K562 (cell line): Measurements from ENCODE around the gene HNRNPA2B1. TPM values are rescaled to one million over a fixed set of nuclear protein-coding genes. Genes with fewer than 3 reads are reported as not detected.
A peak's percentile ranks its signal among the peaks of the same experiment; 100 is the strongest.

Source experiments
- ATAC-seq: fragments of 200-7000 bp; cut with Tn5 transposase; 3 replicates; pipeline ENCODE4 v1.9.1; 2020; ENCODE audit warnings: moderate library complexity
- BruUV-seq: library from RNA; stranded (reverse); fragments of 400-500 nt; replicated peaks from 2 replicates; lab custom pipeline; 2021; lab: Mats Ljungman, UMichigan
- CTCF ChIA-PET: fragments of 300-600 bp; formaldehyde crosslinking; extraction: SDS; loops from one replicate; lab custom pipeline; 2021; ENCODE audit warnings: low intra/inter-chr PET ratio; lab: Yijun Ruan, JAX
- POLR2A ChIA-PET: fragments of 300-600, 350-650 bp; sonication (Branson Sonifier 250); formaldehyde crosslinking; extraction: SDS; loops from one replicate; lab custom pipeline; 2021; ENCODE audit warnings: antibody characterized with exemption, inconsistent platforms; lab: Yijun Ruan, JAX
- DNase-seq, 4 experiments: peaks; one replicate each; pipeline versions ENCODE4 v3.0.0 to v3.0.0-alpha.2; 2011 to 2018; ENCODE audit warnings: low spot score in 3 of 4, mixed read lengths in 3 of 4; ENCODE audit errors: extremely low read depth in 1 of 4
- FAIRE-seq: peaks from 2 replicates; lab custom pipeline; 2011; peaks lifted over from hg19 to GRCh38; lab: Jason Lieb, UNC
- H2AFZ ChIP-seq: 2 replicates; pipeline ENCODE4 v1.6.0; 2011; ENCODE audit warnings: low read depth, low read length, control low read depth, inconsistent platforms
- H3K27ac ChIP-seq: fragments of 200-600 bp; 3 replicates; pipeline ENCODE4 v1.8.0; 2011; ENCODE audit warnings: low read depth, mild to moderate bottlenecking, control low read depth, inconsistent platforms, low read length, moderate library complexity, mixed read lengths; ENCODE audit errors: extremely low read depth
- H3K27me3 ChIP-seq, 2 experiments: fragments of 300-600 bp in 1 of 2; 2 replicates in 1 of 2; 3 replicates in 1 of 2; pipeline versions ENCODE4 v1.6.0 to v1.8.0; 2011; ENCODE audit warnings: inconsistent platforms in 2 of 2, low read length in 2 of 2, mild to moderate bottlenecking in 1 of 2, mixed read lengths in 1 of 2, moderate library complexity in 1 of 2; ENCODE audit not compliant: control insufficient read depth in 2 of 2, insufficient read depth in 2 of 2
- H3K36me3 ChIP-seq: fragments of 300-600 bp; 3 replicates; pipeline ENCODE4 v1.8.0; 2011; ENCODE audit warnings: mild to moderate bottlenecking, low read length, inconsistent platforms; ENCODE audit not compliant: control insufficient read depth, insufficient read depth
- H3K4me1 ChIP-seq, 2 experiments: fragments of 200-600 bp in 1 of 2; replicated peaks in 1 of 2; 2 replicates in 1 of 2; 3 replicates in 1 of 2; pipeline versions ENCODE4 v1.5.1 to v1.8.0; 2011; ENCODE audit warnings: inconsistent platforms in 2 of 2, low read length in 2 of 2, mild to moderate bottlenecking in 1 of 2, mixed read lengths in 1 of 2, moderate library complexity in 1 of 2; ENCODE audit not compliant: control insufficient read depth in 2 of 2, insufficient read depth in 2 of 2
- H3K4me2 ChIP-seq: 2 replicates; pipeline ENCODE4 v1.6.1; 2011; ENCODE audit warnings: low read length, control low read depth, inconsistent platforms, mixed read lengths; ENCODE audit not compliant: insufficient read depth
- H3K4me3 ChIP-seq: fragments of 200-600 bp; sonication (generic), shearing (Covaris generic); 2 replicates; pipeline ENCODE4 v1.5.1; 2016; ENCODE audit warnings: control low read depth, inconsistent platforms
- H3K79me2 ChIP-seq: fragments of 200-600 bp; 3 replicates; pipeline ENCODE4 v1.8.0; 2011; ENCODE audit warnings: low read length, inconsistent platforms; ENCODE audit not compliant: control insufficient read depth, insufficient read depth
- H3K9ac ChIP-seq, 2 experiments: 2 replicates each; pipeline versions ENCODE4 v1.6.0 to v1.6.1; 2011; ENCODE audit warnings: low read depth in 2 of 2, low read length in 2 of 2, control low read depth in 1 of 2, inconsistent platforms in 1 of 2, mild to moderate bottlenecking in 1 of 2, mixed read lengths in 1 of 2; ENCODE audit not compliant: insufficient read depth in 1 of 2
- H3K9me1 ChIP-seq: one replicate; pipeline ENCODE4 v1.6.0; 2011; ENCODE audit warnings: inconsistent platforms, mild to moderate bottlenecking, low read length, moderate library complexity; ENCODE audit not compliant: control insufficient read depth, insufficient read depth
- H3K9me3 ChIP-seq: replicated peaks from 2 replicates; pipeline ENCODE4 v1.5.1; 2011; ENCODE audit warnings: low read depth, low read length, inconsistent platforms; ENCODE audit not compliant: control insufficient read depth, insufficient read depth
- H4K20me1 ChIP-seq: replicated peaks from 2 replicates; pipeline ENCODE4 v1.6.1; 2011; ENCODE audit warnings: low read length, inconsistent platforms, mixed read lengths; ENCODE audit not compliant: control insufficient read depth, insufficient read depth
- EP300 ChIP-seq: IDR thresholded peaks from 2 replicates; pipeline ENCODE4 v1.6.1; 2012; ENCODE audit warnings: low read length, improper control_type of control experiment
- KLF16 ChIP-seq: IDR thresholded peaks from 2 replicates; pipeline ENCODE4 v1.6.1; 2016; ENCODE audit warnings: antibody characterized with exemption
- RCOR1 ChIP-seq, 2 experiments: IDR thresholded peaks; 2 replicates each; pipeline ENCODE4 v1.6.1; 2012; ENCODE audit warnings: low read depth in 2 of 2, low read length in 2 of 2, borderline replicate concordance in 1 of 2, improper control_type of control experiment in 1 of 2
- SMARCA5 ChIP-seq: fragments of 450-650 bp; IDR thresholded peaks from 2 replicates; pipeline ENCODE4 v1.6.1; 2016
- SP1 ChIP-seq: sonication (generic); formaldehyde crosslinking; IDR thresholded peaks from 2 replicates; pipeline ENCODE4 v1.8.1; 2022; ENCODE audit warnings: mild to moderate bottlenecking, missing genetic modification reagents
- TAF1 ChIP-seq: IDR thresholded peaks from 2 replicates; pipeline ENCODE4 v1.6.1; 2011; ENCODE audit warnings: mild to moderate bottlenecking, low read length, moderate library complexity; ENCODE audit not compliant: insufficient read depth, control insufficient read depth, severe bottlenecking; ENCODE audit errors: extremely low read depth
- YY1 ChIP-seq, 3 experiments: IDR thresholded peaks; 2 replicates each; pipeline ENCODE4 v1.6.1; 2011; ENCODE audit warnings: low read length in 2 of 3, mild to moderate bottlenecking in 2 of 3, moderate library complexity in 2 of 3, borderline replicate concordance in 1 of 3, control low read depth in 1 of 3, low read depth in 1 of 3; ENCODE audit not compliant: insufficient read depth in 3 of 3, insufficient replicate concordance in 2 of 3, control insufficient read depth in 1 of 3, insufficient read length in 1 of 3; ENCODE audit errors: extremely low read depth in 1 of 3
- ZNF384 ChIP-seq: IDR thresholded peaks from 2 replicates; pipeline ENCODE4 v1.6.1; 2012; ENCODE audit warnings: low read depth, low read length, improper control_type of control experiment
- WGBS: fragments of 100-300 bp; shearing (Covaris generic); methylation state at CpG from one replicate; pipeline ENCODE4 v1.1.6; 2016; ENCODE audit warnings: low coverage, mixed read lengths; ENCODE audit not compliant: insufficient coverage; ENCODE audit errors: missing lambda C conversion rate; 5-methylcytosine and 5-hydroxymethylcytosine counted together
- in situ Hi-C: fragments of 300-500 bp; cut with MboI; formaldehyde crosslinking; loops from 4 replicates; pipeline ENCODE4 v1.15.0; 2018; ENCODE audit warnings: inconsistent platforms, mixed read lengths
- intact Hi-C: fragments of 100-400 bp; cut with micrococcal nuclease; formaldehyde crosslinking; loops from 2 replicates; pipeline ENCODE4 v1.14.2; 2022
- polyA plus RNA-seq, 8 experiments: library from polyadenylated mRNA; depleted of rRNA in 4 of 8; stranded (reverse) in 5 of 8; unstranded in 3 of 8; fragments of >200 nt; fragmentation: Nextera tagmentation in 2 of 8; fragmentation: Illumina TruSeq in 1 of 8; extraction: Ambion mirVana in 2 of 8; extraction: Trizol in 1 of 8; gene quantifications; 2 replicates each; pipeline versions ENCODE4 v1.2.1 to v1.2.3, GENCODE V29; 2011 to 2014; ENCODE audit warnings: inconsistent platforms in 1 of 8, missing spikeins in 1 of 8
- total RNA-seq, 7 experiments: library from RNA; depleted of rRNA in 6 of 7; stranded (reverse); fragments of >200 nt in 6 of 7; fragmentation: Illumina TruSeq in 2 of 7; extraction: Trizol in 2 of 7; gene quantifications; 2 replicates each; pipeline versions ENCODE4 v1.2.1 to v1.2.3, GENCODE V29; 2011 to 2021; ENCODE audit warnings: low replicate concordance in 1 of 7
- TF ChIP-seq, protein P1 (sequence below), 3 experiments: IDR thresholded peaks in 2 of 3; conservative IDR thresholded peaks in 1 of 3; 2 replicates each; pipeline ENCODE4 v1.5.1; 2011 to 2012; ENCODE audit warnings: low read length in 3 of 3, mild to moderate bottlenecking in 3 of 3, control low read depth in 2 of 3, improper control_type of control experiment in 1 of 3, inconsistent platforms in 1 of 3, low read depth in 1 of 3, mixed read lengths in 1 of 3, moderate library complexity in 1 of 3; ENCODE audit not compliant: insufficient read depth in 2 of 3
- TF ChIP-seq, protein P2 (sequence below), 2 experiments: fragments of 200-800 bp in 1 of 2; sonication (Bioruptor generic) in 1 of 2; sonication (generic) in 1 of 2; formaldehyde crosslinking in 1 of 2; IDR thresholded peaks in 1 of 2; conservative IDR thresholded peaks in 1 of 2; 2 replicates each; pipeline versions ENCODE4 v1.5.0 to v1.6.1; 2016 to 2020; ENCODE audit warnings: missing compliant biosample characterization in 1 of 2, missing genetic modification characterization in 1 of 2, missing genetic modification reagents in 1 of 2

HNRNPA2B1 gene
- total and polyA plus RNA-seq, 9 of the 15 experiments (the other 6 are each of a cell fraction or from before 2014, with no cell fraction given), result 630 to 1,989 (median 865) TPM

DNA sequence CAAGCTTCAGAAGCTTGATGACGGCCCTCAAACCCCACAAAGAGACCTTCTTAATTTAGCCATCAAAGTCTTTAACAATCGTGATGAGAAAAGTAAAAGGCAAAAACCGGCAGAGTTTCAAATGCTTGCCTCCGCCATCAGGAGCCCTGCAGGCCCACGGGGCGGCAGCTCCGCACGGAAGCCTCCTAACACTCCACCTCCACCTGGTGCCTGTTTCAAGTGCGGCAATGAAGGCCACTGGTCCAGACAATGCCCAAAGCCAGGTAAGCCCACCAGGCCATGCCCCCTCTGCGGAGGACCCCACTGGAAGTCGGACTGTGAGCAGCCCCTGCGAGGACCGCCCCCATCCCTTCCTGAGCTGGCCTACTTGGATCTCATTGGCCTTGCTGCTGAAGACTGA is 44.6 kb upstream of the HNRNPA2B1 start:
- Histone ChIP-seq H2AFZ (no peak overlapping the region), H4K20me1 (no peaks in the 10 kb centered on the region), H3K36me3 (no peaks in the 10 kb centered on the region), H3K9me1 (no peaks in the 10 kb centered on the region), H3K9ac (no peak overlapping the region), H3K4me3 (no peak overlapping the region), H3K27me3 (no peaks in the 10 kb centered on the region), H3K4me1 (peaks cover 0 to 2% of the 10 kb centered on the region in 2 experiments; a peak in 1 of 5 replicates), H3K79me2 (no peaks in the 10 kb centered on the region), H3K4me2 (no peak overlapping the region), H3K9me3 (no peaks in the 10 kb centered on the region), H3K27ac (no peak overlapping the region)
- no peak for TF ChIP-seq ZNF384
- POLR2A ChIA-PET, result no interaction called here
- CTCF ChIA-PET, result no interaction called here
- in situ Hi-C loops, result no loop called here
- BruUV-seq, result no TSS peak
- no peak for FAIRE-seq
- 68% methylated on average over 13 of the region's 13 CpGs for WGBS
- no peak for DNase-seq
- intact Hi-C loops, result no loop called here
- no peak for ATAC-seq

DNA sequence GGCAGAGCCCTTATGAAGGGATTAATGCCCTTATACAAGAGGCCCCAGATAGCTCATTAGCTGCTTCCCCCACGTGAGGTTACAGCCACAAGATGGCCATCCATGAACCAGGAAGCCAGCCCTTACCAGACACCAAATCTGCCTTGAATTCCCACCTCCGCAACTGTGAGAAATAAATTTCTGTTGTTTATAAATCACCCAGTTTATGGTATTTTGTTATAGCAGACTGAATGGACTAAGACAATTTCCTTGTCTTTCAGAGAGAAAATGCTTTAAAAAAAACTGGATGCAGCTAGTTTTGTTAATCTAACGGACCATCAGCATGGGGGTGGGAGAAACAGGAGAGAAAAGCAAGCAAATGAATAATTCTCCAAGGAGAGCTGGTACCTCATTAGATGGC is 37.5 kb upstream of the HNRNPA2B1 start:
- ChIA-PET POLR2A (interaction anchor here (0.6 to 1.2 kb wide), 3 partner anchors 18 to 918 kb away, joined by 3 to 4 read pairs (median 4); no protein-coding TSS in a partner anchor), CTCF (no interaction called here)
- no peaks in the 10 kb centered on the region for H3K9me3 ChIP-seq
- peak overlapping the region; percentile 5; the same call in 1 of the 2 replicates for H3K4me2 ChIP-seq
- peaks cover 12 to 34% of the 10 kb centered on the region in 2 experiments; a peak in 4 of 5 replicates for H3K4me1 ChIP-seq
- FAIRE-seq (no peak), DNase-seq (peak in 1 of 4 experiments; percentile 20), ATAC-seq (peak; percentile 25; the same call in 2 of the 3 replicates)
- H4K20me1 ChIP-seq, result no peaks in the 10 kb centered on the region
- WGBS, result 29% methylated on average over 3 of the region's 3 CpGs
- H3K9me1 ChIP-seq, result no peaks in the 10 kb centered on the region
- H3K79me2 ChIP-seq, result no peaks in the 10 kb centered on the region
- H3K36me3 ChIP-seq, result no peaks in the 10 kb centered on the region
- H3K27me3 ChIP-seq, result no peaks in the 10 kb centered on the region
- intact Hi-C loops, result no loop called here
- no peak overlapping the region for H3K9ac ChIP-seq
- H3K27ac ChIP-seq, result peak overlapping the region; percentile 49; the same call in 1 of the 3 replicates
- no TSS peak for BruUV-seq
- in situ Hi-C loops, result no loop called here
- H3K4me3 ChIP-seq, result no peak overlapping the region
- H2AFZ ChIP-seq, result peak overlapping the region; percentile 90
- TF ChIP-seq, protein P1, sequence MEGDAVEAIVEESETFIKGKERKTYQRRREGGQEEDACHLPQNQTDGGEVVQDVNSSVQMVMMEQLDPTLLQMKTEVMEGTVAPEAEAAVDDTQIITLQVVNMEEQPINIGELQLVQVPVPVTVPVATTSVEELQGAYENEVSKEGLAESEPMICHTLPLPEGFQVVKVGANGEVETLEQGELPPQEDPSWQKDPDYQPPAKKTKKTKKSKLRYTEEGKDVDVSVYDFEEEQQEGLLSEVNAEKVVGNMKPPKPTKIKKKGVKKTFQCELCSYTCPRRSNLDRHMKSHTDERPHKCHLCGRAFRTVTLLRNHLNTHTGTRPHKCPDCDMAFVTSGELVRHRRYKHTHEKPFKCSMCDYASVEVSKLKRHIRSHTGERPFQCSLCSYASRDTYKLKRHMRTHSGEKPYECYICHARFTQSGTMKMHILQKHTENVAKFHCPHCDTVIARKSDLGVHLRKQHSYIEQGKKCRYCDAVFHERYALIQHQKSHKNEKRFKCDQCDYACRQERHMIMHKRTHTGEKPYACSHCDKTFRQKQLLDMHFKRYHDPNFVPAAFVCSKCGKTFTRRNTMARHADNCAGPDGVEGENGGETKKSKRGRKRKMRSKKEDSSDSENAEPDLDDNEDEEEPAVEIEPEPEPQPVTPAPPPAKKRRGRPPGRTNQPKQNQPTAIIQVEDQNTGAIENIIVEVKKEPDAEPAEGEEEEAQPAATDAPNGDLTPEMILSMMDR (IDR thresholded peaks at IDR 0.05 in 2 of 3, conservative IDR thresholded peaks at IDR 0.05 in 1 of 3; ENCODE audit: insufficient read depth in 2 of 3, low read depth in 1 of 3, low read length in 3 of 3), result no peak
- TF ChIP-seq RCOR1 (IDR thresholded peaks at IDR 0.05; ENCODE audit: borderline replicate concordance in 1 of 2, low read depth in 2 of 2, low read length in 2 of 2) (no peak), YY1 (IDR thresholded peaks at IDR 0.05; ENCODE audit: borderline replicate concordance in 1 of 3, control insufficient read depth in 1 of 3, extremely low read depth in 1 of 3, insufficient read depth in 3 of 3, insufficient read length in 1 of 3, insufficient replicate concordance in 2 of 3, low read depth in 1 of 3, low read length in 2 of 3) (peak in 1 of 3 experiments; percentile 67), EP300 (0 out of 2 replicates have a peak, but pooled peaks have one; percentile 13), KLF16 (peak; percentile 37; the same call in 1 of the 2 replicates), SP1 (no peak), TAF1 (no peak), SMARCA5 (no peak)
- TF ChIP-seq, protein P2, sequence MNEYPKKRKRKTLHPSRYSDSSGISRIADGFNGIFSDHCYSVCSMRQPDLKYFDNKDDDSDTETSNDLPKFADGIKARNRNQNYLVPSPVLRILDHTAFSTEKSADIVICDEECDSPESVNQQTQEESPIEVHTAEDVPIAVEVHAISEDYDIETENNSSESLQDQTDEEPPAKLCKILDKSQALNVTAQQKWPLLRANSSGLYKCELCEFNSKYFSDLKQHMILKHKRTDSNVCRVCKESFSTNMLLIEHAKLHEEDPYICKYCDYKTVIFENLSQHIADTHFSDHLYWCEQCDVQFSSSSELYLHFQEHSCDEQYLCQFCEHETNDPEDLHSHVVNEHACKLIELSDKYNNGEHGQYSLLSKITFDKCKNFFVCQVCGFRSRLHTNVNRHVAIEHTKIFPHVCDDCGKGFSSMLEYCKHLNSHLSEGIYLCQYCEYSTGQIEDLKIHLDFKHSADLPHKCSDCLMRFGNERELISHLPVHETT (CRISPR knock-in tag; conservative IDR thresholded peaks at IDR 0.05 in 1 of 2, IDR thresholded peaks at IDR 0.05 in 1 of 2), result peak in 1 of 2 experiments; percentile 33; a peak in 1 of 4 replicates
